ENCODE results near the gene CFAP119. TPM values are rescaled to one million over a fixed set of nuclear protein-coding genes. Genes with fewer than 3 reads are reported as not detected.
"Not testable (repeated sequence)": the region's sequence is repeated elsewhere in the genome, so short reads cannot be mapped to it uniquely, and the experiment has no call there.

CFAP119 gene
- total and polyA plus RNA-seq, 2 of the 8 experiments (the other 6 are each of a cell fraction or from before 2014, with no cell fraction given), result 5.6 to 6.0 TPM

GRCh38 chr16:30808890-30809426, 47.1 kb upstream of the CFAP119 start:
- H3K27me3 ChIP-seq (replicated peaks in 1 of 4; ENCODE audit: control insufficient read depth in 3 of 4, extremely low read depth in 1 of 4, insufficient read depth in 3 of 4, low read length in 3 of 4), result peaks cover 0 to 19% (median 10%) of the 10 kb centered on the region in 4 experiments; a peak in 6 of 7 replicates
- H4K20me1 ChIP-seq (replicated peaks in 1 of 2; ENCODE audit: control insufficient read depth in 1 of 2, insufficient read depth in 2 of 2, low read length in 2 of 2); H3K79me1 ChIP-seq (ENCODE audit: low read depth, low read length); H2BK12ac ChIP-seq (ENCODE audit: low read depth, low read length); H2AFZ ChIP-seq (ENCODE audit: low read length); H2BK120ac ChIP-seq (replicated peaks; ENCODE audit: low read depth, low read length); FAIRE-seq; H4K91ac ChIP-seq (replicated peaks; ENCODE audit: insufficient read length, low read length); H3K9ac ChIP-seq (replicated peaks in 1 of 4; ENCODE audit: extremely low read depth in 1 of 4, low read depth in 3 of 4, low read length in 3 of 4); H3K27ac ChIP-seq (ENCODE audit: low read depth, low read length); H2BK20ac ChIP-seq (ENCODE audit: low read length); DNase-seq (ENCODE audit: low read depth in 1 of 2, low spot score in 2 of 2); H3K56ac ChIP-seq (replicated peaks; ENCODE audit: insufficient read length, low read depth, low read length); H3K23ac ChIP-seq (ENCODE audit: insufficient read length); H4K8ac ChIP-seq (ENCODE audit: extremely low read depth, insufficient read depth, low read length); H3K4ac ChIP-seq (replicated peaks; ENCODE audit: insufficient read length, low read depth, low read length); H2BK15ac ChIP-seq (ENCODE audit: low read length); POLR2A ChIA-PET (ENCODE audit: partially characterized antibody); H3K79me2 ChIP-seq (ENCODE audit: control insufficient read depth in 1 of 2, insufficient read depth in 2 of 2, low read length in 2 of 2); H3K14ac ChIP-seq (ENCODE audit: insufficient read length); H3K36me3 ChIP-seq (ENCODE audit: control insufficient read depth in 2 of 4, insufficient read depth in 4 of 4, low read length in 3 of 4); H3K4me2 ChIP-seq (ENCODE audit: insufficient read depth in 1 of 2, low read depth in 2 of 2, low read length in 2 of 2); H2BK5ac ChIP-seq (ENCODE audit: low read depth, low read length); H3K4me3 ChIP-seq (ENCODE audit: extremely low read depth in 1 of 4, insufficient read depth in 2 of 4, low read depth in 3 of 4, low read length in 4 of 4); H3K9me3 ChIP-seq (ENCODE audit: insufficient read depth in 2 of 2, low read depth in 1 of 2, low read length in 1 of 2); H3K4me1 ChIP-seq (replicated peaks in 1 of 4; ENCODE audit: control insufficient read depth in 3 of 4, insufficient read depth in 4 of 4, low read length in 3 of 4); H3K18ac ChIP-seq (ENCODE audit: extremely low read depth, low read length); H2AK5ac ChIP-seq (ENCODE audit: low read depth, low read length); H3K23me2 ChIP-seq (ENCODE audit: low read depth, low read length); H4K5ac ChIP-seq (ENCODE audit: insufficient read length, low read depth, low read length): not testable (repeated sequence)
- CTCF ChIA-PET (ENCODE audit: partially characterized antibody), result interaction anchor here (0.7 to 1.1 kb wide), 2 partner anchors 12 to 1569 kb away, joined by 3 to 4 read pairs; no protein-coding TSS in a partner anchor
- WGBS, 2 experiments (ENCODE audit: extremely low coverage in 1 of 2, insufficient coverage in 1 of 2, insufficient read length in 1 of 2, insufficient replicate concordance in 2 of 2, low coverage in 1 of 2, low lambda C conversion rate in 2 of 2, missing lambda C conversion rate in 1 of 2), result 81% methylated on average over 3 of the region's 5 CpGs; no CpG with 5 or more reads in 1 of the 2 experiments

All from H1 (cell line).